ENCODE data around the gene FAM151A.

GRCh38 chr1:54609301-54609921 is 13.9 kb downstream of the FAM151A start:
- no peak for TF ChIP-seq POLR2A (IDR thresholded peaks at IDR 0.05)
- TF ChIP-seq, protein P1, sequence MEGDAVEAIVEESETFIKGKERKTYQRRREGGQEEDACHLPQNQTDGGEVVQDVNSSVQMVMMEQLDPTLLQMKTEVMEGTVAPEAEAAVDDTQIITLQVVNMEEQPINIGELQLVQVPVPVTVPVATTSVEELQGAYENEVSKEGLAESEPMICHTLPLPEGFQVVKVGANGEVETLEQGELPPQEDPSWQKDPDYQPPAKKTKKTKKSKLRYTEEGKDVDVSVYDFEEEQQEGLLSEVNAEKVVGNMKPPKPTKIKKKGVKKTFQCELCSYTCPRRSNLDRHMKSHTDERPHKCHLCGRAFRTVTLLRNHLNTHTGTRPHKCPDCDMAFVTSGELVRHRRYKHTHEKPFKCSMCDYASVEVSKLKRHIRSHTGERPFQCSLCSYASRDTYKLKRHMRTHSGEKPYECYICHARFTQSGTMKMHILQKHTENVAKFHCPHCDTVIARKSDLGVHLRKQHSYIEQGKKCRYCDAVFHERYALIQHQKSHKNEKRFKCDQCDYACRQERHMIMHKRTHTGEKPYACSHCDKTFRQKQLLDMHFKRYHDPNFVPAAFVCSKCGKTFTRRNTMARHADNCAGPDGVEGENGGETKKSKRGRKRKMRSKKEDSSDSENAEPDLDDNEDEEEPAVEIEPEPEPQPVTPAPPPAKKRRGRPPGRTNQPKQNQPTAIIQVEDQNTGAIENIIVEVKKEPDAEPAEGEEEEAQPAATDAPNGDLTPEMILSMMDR (IDR thresholded peaks at IDR 0.05) = no peak

Measured in adrenal gland (tissue), 5 donors.